GM19240 (cell line): ENCODE measurements around the gene RBMS3.
"Not testable (repeated sequence)": the region's sequence is repeated elsewhere in the genome, so short reads cannot be mapped to it uniquely, and the experiment has no call there.

Experiments
- DNase-seq: peaks from one replicate; pipeline ENCODE4 v3.0.0; 2011; ENCODE audit warnings: low spot score; ENCODE audit not compliant: insufficient read length

Gene RBMS3

GRCh38 chr3:29665688-29666087 is 384.8 kb downstream of the RBMS3 start:
- no peak for DNase-seq

GRCh38 chr3:29668233-29668632 is 387.4 kb downstream of the RBMS3 start:
- DNase-seq, result no peak

GRCh38 chr3:29668728-29669127 is 387.9 kb downstream of the RBMS3 start:
- no peak for DNase-seq

GRCh38 chr3:29670476-29670875 is 389.6 kb downstream of the RBMS3 start:
- not testable (repeated sequence) for DNase-seq

- no peak for DNase-seq
Measured at GRCh38 chr3:29677421-29677820, 396.6 kb downstream of the RBMS3 start.

GRCh38 chr3:29679944-29680343 is 399.1 kb downstream of the RBMS3 start:
- DNase-seq, result no peak

GRCh38 chr3:29683018-29683993 is 402.4 kb downstream of the RBMS3 start:
- DNase-seq, result no peak

GRCh38 chr3:29686889-29687592 is 406.2 kb downstream of the RBMS3 start:
- peak; percentile 17 for DNase-seq

GRCh38 chr3:29690686-29691353 is 409.9 kb downstream of the RBMS3 start:
- no peak for DNase-seq

GRCh38 chr3:29693863-29694262 is 413.0 kb downstream of the RBMS3 start:
- no peak for DNase-seq

- DNase-seq, result no peak
Measured at GRCh38 chr3:29694331-29694730, 413.5 kb downstream of the RBMS3 start.

GRCh38 chr3:29694783-29695182 is 413.9 kb downstream of the RBMS3 start:
- no peak for DNase-seq

GRCh38 chr3:29695201-29695600 is 414.3 kb downstream of the RBMS3 start:
- DNase-seq, result no peak

GRCh38 chr3:29695643-29696198 is 414.9 kb downstream of the RBMS3 start:
- no peak for DNase-seq

GRCh38 chr3:29696311-29696710 is 415.4 kb downstream of the RBMS3 start:
- no peak for DNase-seq

GRCh38 chr3:29697989-29698388 is 417.1 kb downstream of the RBMS3 start:
- no peak for DNase-seq

- DNase-seq, result no peak
Measured at GRCh38 chr3:29700256-29700655, 419.4 kb downstream of the RBMS3 start.

- DNase-seq, result no peak
Measured at GRCh38 chr3:29701326-29701983, 420.6 kb downstream of the RBMS3 start.

- DNase-seq, result no peak
Measured at GRCh38 chr3:29705906-29706844, 425.3 kb downstream of the RBMS3 start.

- no peak for DNase-seq
Measured at GRCh38 chr3:29708884-29709283, 428.0 kb downstream of the RBMS3 start.
